ENCODE data around the gene YWHAB.

DNA sequence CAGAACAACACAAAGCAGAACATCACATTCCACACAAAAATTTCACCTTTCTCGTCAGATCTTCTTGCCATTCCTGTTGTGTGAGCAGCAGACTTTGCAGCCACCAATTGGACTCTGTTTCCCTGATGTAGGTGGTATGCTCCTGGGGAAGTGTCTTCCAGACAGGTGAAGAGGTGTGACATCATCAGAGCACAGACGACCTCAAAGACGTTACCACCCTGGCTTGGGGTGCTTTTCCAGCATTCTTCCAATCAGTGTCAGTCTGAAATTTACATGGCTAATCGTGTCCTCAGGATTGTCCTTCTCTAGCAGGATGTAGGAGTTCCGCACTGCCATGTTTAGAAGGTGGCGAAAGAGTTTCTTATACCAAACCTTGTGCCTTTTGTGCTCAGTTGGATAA is 43.5 kb upstream of the YWHAB start:
- TF ChIP-seq, protein P1, sequence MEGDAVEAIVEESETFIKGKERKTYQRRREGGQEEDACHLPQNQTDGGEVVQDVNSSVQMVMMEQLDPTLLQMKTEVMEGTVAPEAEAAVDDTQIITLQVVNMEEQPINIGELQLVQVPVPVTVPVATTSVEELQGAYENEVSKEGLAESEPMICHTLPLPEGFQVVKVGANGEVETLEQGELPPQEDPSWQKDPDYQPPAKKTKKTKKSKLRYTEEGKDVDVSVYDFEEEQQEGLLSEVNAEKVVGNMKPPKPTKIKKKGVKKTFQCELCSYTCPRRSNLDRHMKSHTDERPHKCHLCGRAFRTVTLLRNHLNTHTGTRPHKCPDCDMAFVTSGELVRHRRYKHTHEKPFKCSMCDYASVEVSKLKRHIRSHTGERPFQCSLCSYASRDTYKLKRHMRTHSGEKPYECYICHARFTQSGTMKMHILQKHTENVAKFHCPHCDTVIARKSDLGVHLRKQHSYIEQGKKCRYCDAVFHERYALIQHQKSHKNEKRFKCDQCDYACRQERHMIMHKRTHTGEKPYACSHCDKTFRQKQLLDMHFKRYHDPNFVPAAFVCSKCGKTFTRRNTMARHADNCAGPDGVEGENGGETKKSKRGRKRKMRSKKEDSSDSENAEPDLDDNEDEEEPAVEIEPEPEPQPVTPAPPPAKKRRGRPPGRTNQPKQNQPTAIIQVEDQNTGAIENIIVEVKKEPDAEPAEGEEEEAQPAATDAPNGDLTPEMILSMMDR (IDR thresholded peaks at IDR 0.05 in 8 of 11, conservative IDR thresholded peaks at IDR 0.05 in 3 of 11): no peak
- TF ChIP-seq POLR2AphosphoS5 (IDR thresholded peaks at IDR 0.05) (no peak), POLR2A (IDR thresholded peaks at IDR 0.05) (no peak)

All from spleen (tissue), 7 donors.